ENCODE results near the gene CTF1.
"Not testable (repeated sequence)": the region's sequence is repeated elsewhere in the genome, so short reads cannot be mapped to it uniquely, and the experiment has no call there.

The CTF1 gene

GRCh38 chr16:30887927-30888326, 8.5 kb upstream of the CTF1 start:
- no peak for FAIRE-seq

GRCh38 chr16:30888856-30889499, 7.4 kb upstream of the CTF1 start:
- DNase-seq (ENCODE audit: insufficient read length, low spot score) = no peak
- no peak for FAIRE-seq

More at GRCh38 chr16:30887927-30888326, 8.5 kb upstream of the CTF1 start:
- no peak for DNase-seq (ENCODE audit: insufficient read length, low spot score)

GRCh38 chr16:30889721-30890120, 6.7 kb upstream of the CTF1 start:
- DNase-seq (ENCODE audit: insufficient read length, low spot score) (no peak), FAIRE-seq (no peak)

GRCh38 chr16:30891043-30891823, 5.2 kb upstream of the CTF1 start:
- peak; percentile 4 for FAIRE-seq
- not testable (repeated sequence) for DNase-seq (ENCODE audit: insufficient read length, low spot score)

GRCh38 chr16:30892670-30893416, 3.6 kb upstream of the CTF1 start:
- DNase-seq (ENCODE audit: insufficient read length, low spot score) (no peak), FAIRE-seq (no peak)

- DNase-seq (ENCODE audit: insufficient read length, low spot score) (no peak), FAIRE-seq (no peak)
Measured at GRCh38 chr16:30893417-30893743, 3.0 kb upstream of the CTF1 start.

GRCh38 chr16:30893744-30894539, 2.5 kb upstream of the CTF1 start, which contains the start of gene BCL7C:
BCL7C (minus strand) TSS chr16:30894077; CDS start chr16:30893944, 133 bp downstream.
- DNase-seq (ENCODE audit: insufficient read length, low spot score) (peak; percentile 81), FAIRE-seq (peak; percentile 48)

- peak; percentile 9 for FAIRE-seq
- DNase-seq (ENCODE audit: insufficient read length, low spot score) = no peak
Measured at GRCh38 chr16:30894540-30895368, 1.7 kb upstream of the CTF1 start.

GRCh38 chr16:30895627-30896260, 670 bp upstream of the CTF1 start:
- peak; percentile 86 for FAIRE-seq
- peak; percentile 58 for DNase-seq (ENCODE audit: insufficient read length, low spot score)

- DNase-seq (ENCODE audit: insufficient read length, low spot score) (peak; percentile 92), FAIRE-seq (peak; percentile 54)
Measured at GRCh38 chr16:30896889-30897733, 697 bp downstream of the CTF1 start.

- DNase-seq (ENCODE audit: insufficient read length, low spot score) = no peak
- no peak for FAIRE-seq
Measured at GRCh38 chr16:30899794-30900193, 3.4 kb downstream of the CTF1 start.

- no peak for FAIRE-seq
Measured at GRCh38 chr16:30900588-30900987, 4.2 kb downstream of the CTF1 start.

GRCh38 chr16:30901201-30902028, 5.0 kb downstream of the CTF1 start:
- DNase-seq (ENCODE audit: insufficient read length, low spot score) = no peak

More at GRCh38 chr16:30900588-30900987, 4.2 kb downstream of the CTF1 start:
- DNase-seq (ENCODE audit: insufficient read length, low spot score) = no peak

GRCh38 chr16:30902029-30902972, 5.9 kb downstream of the CTF1 start:
- FAIRE-seq (no peak), DNase-seq (ENCODE audit: insufficient read length, low spot score) (no peak)

More at GRCh38 chr16:30901201-30902028, 5.0 kb downstream of the CTF1 start:
- FAIRE-seq = no peak

- no peak for DNase-seq (ENCODE audit: insufficient read length, low spot score)
Measured at GRCh38 chr16:30903002-30903401, 6.6 kb downstream of the CTF1 start.

GRCh38 chr16:30903596-30903995, 7.2 kb downstream of the CTF1 start:
- no peak for DNase-seq (ENCODE audit: insufficient read length, low spot score)
- no peak for FAIRE-seq

More at GRCh38 chr16:30903002-30903401, 6.6 kb downstream of the CTF1 start:
- no peak for FAIRE-seq
